Fibroblast of skin of right biceps (primary cell): ENCODE data around the gene SPTBN2.

Experiments
- DNase-seq: peaks from one replicate; pipeline ENCODE4 v3.0.0-alpha.2; 2013

Gene SPTBN2

GRCh38 chr11:66700742-66701141 lies 28.3 kb downstream of the SPTBN2 start:
- no peak for DNase-seq

GRCh38 chr11:66700337-66700736 lies 28.7 kb downstream of the SPTBN2 start:
- no peak for DNase-seq

- DNase-seq = no peak
Measured at GRCh38 chr11:66698491-66698890, 30.5 kb downstream of the SPTBN2 start.

- DNase-seq = no peak
Measured at GRCh38 chr11:66697988-66698387, 31.0 kb downstream of the SPTBN2 start.

GRCh38 chr11:66696146-66696545 lies 32.9 kb downstream of the SPTBN2 start:
- no peak for DNase-seq

- peak; percentile 92 for DNase-seq
Measured at GRCh38 chr11:66694732-66695207, 34.2 kb downstream of the SPTBN2 start.

- no peak for DNase-seq
Measured at GRCh38 chr11:66694056-66694410, 35.0 kb downstream of the SPTBN2 start.

- no peak for DNase-seq
Measured at GRCh38 chr11:66693356-66694055, 35.5 kb downstream of the SPTBN2 start.

GRCh38 chr11:66692871-66693331 lies 36.1 kb downstream of the SPTBN2 start:
- DNase-seq = no peak

GRCh38 chr11:66692446-66692845 lies 36.6 kb downstream of the SPTBN2 start:
- DNase-seq = no peak

- no peak for DNase-seq
Measured at GRCh38 chr11:66691311-66691980, 37.6 kb downstream of the SPTBN2 start.

- DNase-seq = no peak
Measured at GRCh38 chr11:66689661-66690590, 39.1 kb downstream of the SPTBN2 start.

- DNase-seq = no peak
Measured at GRCh38 chr11:66688561-66689534, 40.2 kb downstream of the SPTBN2 start.

GRCh38 chr11:66687831-66688281 lies 41.2 kb downstream of the SPTBN2 start:
- DNase-seq = no peak

GRCh38 chr11:66686801-66687750 lies 41.9 kb downstream of the SPTBN2 start:
- no peak for DNase-seq

GRCh38 chr11:66686100-66686785 lies 42.8 kb downstream of the SPTBN2 start:
- DNase-seq = no peak

GRCh38 chr11:66685276-66686099 lies 43.5 kb downstream of the SPTBN2 start:
- no peak for DNase-seq

GRCh38 chr11:66684635-66685034 lies 44.4 kb downstream of the SPTBN2 start:
- DNase-seq = no peak

GRCh38 chr11:66683877-66684276 lies 45.1 kb downstream of the SPTBN2 start:
- no peak for DNase-seq
